Ishikawa (cell line): ENCODE results near the gene IGF1R.

Experiments
- CEBPB ChIP-seq: IDR thresholded peaks from 2 replicates; pipeline ENCODE4 v1.6.1; 2012
- CREB1 ChIP-seq: IDR thresholded peaks from 2 replicates; pipeline ENCODE4 v1.6.1; 2012; ENCODE audit warnings: low read depth
- EGR1 ChIP-seq: IDR thresholded peaks from 2 replicates; pipeline ENCODE4 v1.6.1; 2012
- EP300 ChIP-seq: IDR thresholded peaks from 2 replicates; pipeline ENCODE4 v1.6.1; 2012; ENCODE audit warnings: borderline replicate concordance
- FOXM1 ChIP-seq: IDR thresholded peaks from 2 replicates; pipeline ENCODE4 v1.6.1; 2012; ENCODE audit warnings: low read depth, borderline replicate concordance
- MAX ChIP-seq: IDR thresholded peaks from 2 replicates; pipeline ENCODE4 v1.6.1; 2012
- NFIC ChIP-seq: IDR thresholded peaks from 2 replicates; pipeline ENCODE4 v1.6.1; 2012
- RAD21 ChIP-seq: IDR thresholded peaks from 2 replicates; pipeline ENCODE4 v1.6.1; 2012; ENCODE audit warnings: low read depth
- TAF1 ChIP-seq: IDR thresholded peaks from 2 replicates; pipeline ENCODE4 v1.6.1; 2012; ENCODE audit warnings: low read depth, mild to moderate bottlenecking
- TCF12 ChIP-seq: IDR thresholded peaks from 2 replicates; pipeline ENCODE4 v1.6.1; 2012; ENCODE audit warnings: low read depth
- TEAD4 ChIP-seq: IDR thresholded peaks from 2 replicates; pipeline ENCODE4 v1.6.1; 2012
- YY1 ChIP-seq: IDR thresholded peaks from 2 replicates; pipeline ENCODE4 v1.6.1; 2012; ENCODE audit warnings: low read depth
- ZBTB7A ChIP-seq: IDR thresholded peaks from 2 replicates; pipeline ENCODE4 v1.6.1; 2012; ENCODE audit warnings: low read depth
- TF ChIP-seq, protein P1 (sequence below): IDR thresholded peaks from 2 replicates; pipeline ENCODE4 v1.6.1; 2012; ENCODE audit warnings: low read depth, mild to moderate bottlenecking
- TF ChIP-seq, protein P2 (sequence below): IDR thresholded peaks from 2 replicates; pipeline ENCODE4 v1.6.1; 2012

IGF1R gene

DNA sequence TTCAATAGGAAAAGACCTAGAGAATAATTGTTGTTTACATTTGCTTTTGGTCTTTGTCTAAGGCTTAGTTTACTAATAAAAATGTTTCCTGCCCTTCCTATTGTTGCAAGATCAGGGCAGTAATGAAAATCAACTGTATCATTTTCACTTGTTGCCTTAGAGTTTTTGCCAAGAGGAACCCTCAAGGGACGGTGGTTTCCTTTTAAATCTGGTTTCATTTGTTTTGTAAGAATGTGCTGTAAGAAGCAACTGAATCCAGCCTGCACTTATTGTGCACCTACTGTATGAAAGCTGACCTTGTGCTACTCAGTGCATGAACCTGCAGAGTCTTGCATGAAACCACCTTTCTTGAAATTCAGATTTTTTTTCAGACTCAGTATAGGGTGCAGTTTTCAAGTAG is 5.3 kb downstream of the IGF1R start:
- TF ChIP-seq NFIC (no peak), TEAD4 (no peak), YY1 (no peak), MAX (no peak)
- TF ChIP-seq, protein P1, sequence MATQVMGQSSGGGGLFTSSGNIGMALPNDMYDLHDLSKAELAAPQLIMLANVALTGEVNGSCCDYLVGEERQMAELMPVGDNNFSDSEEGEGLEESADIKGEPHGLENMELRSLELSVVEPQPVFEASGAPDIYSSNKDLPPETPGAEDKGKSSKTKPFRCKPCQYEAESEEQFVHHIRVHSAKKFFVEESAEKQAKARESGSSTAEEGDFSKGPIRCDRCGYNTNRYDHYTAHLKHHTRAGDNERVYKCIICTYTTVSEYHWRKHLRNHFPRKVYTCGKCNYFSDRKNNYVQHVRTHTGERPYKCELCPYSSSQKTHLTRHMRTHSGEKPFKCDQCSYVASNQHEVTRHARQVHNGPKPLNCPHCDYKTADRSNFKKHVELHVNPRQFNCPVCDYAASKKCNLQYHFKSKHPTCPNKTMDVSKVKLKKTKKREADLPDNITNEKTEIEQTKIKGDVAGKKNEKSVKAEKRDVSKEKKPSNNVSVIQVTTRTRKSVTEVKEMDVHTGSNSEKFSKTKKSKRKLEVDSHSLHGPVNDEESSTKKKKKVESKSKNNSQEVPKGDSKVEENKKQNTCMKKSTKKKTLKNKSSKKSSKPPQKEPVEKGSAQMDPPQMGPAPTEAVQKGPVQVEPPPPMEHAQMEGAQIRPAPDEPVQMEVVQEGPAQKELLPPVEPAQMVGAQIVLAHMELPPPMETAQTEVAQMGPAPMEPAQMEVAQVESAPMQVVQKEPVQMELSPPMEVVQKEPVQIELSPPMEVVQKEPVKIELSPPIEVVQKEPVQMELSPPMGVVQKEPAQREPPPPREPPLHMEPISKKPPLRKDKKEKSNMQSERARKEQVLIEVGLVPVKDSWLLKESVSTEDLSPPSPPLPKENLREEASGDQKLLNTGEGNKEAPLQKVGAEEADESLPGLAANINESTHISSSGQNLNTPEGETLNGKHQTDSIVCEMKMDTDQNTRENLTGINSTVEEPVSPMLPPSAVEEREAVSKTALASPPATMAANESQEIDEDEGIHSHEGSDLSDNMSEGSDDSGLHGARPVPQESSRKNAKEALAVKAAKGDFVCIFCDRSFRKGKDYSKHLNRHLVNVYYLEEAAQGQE = no peak

GRCh38 chr15:98654790-98655360 is 6.5 kb downstream of the IGF1R start:
- TF ChIP-seq CREB1 (no peak), TCF12 (no peak), EP300 (no peak), MAX (no peak), TEAD4 (no peak), TAF1 (no peak), EGR1 (no peak), ZBTB7A (no peak), CEBPB (no peak), RAD21 (no peak), FOXM1 (no peak), NFIC (no peak), YY1 (no peak)
- TF ChIP-seq, protein P2, sequence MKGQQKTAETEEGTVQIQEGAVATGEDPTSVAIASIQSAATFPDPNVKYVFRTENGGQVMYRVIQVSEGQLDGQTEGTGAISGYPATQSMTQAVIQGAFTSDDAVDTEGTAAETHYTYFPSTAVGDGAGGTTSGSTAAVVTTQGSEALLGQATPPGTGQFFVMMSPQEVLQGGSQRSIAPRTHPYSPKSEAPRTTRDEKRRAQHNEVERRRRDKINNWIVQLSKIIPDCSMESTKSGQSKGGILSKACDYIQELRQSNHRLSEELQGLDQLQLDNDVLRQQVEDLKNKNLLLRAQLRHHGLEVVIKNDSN = no peak
- TF ChIP-seq, protein P1 = no peak

- TF ChIP-seq, protein P2 = no peak
- TF ChIP-seq ZBTB7A = no peak
- no peak for TF ChIP-seq CREB1
- no peak for TF ChIP-seq NFIC
Observed at GRCh38 chr15:98655732-98656131, 7.4 kb downstream of the IGF1R start.

DNA sequence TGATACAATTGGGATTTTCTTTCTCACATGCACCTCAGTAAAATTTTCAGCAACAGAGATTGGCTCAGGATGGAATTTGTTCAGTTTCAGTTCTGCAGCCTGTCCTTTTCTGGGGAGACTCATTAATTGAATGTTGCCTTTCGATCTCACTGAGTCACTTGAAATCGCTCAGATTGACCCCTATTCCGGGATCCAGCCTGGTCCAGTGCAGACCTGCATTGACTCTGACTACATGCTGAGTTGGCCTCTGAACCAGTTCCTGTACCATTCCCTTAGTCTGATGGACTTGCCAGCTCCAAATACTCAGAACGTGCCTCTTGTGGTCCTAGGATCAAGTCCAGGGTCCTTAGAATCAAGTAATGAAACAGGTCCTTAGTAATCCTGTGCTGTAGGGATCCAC is 9.4 kb downstream of the IGF1R start:
- TF ChIP-seq, protein P1 = no peak
- TF ChIP-seq TEAD4 (no peak), CEBPB (no peak), ZBTB7A (no peak), FOXM1 (no peak), TCF12 (no peak), YY1 (no peak), MAX (no peak), TAF1 (no peak), EGR1 (no peak), EP300 (no peak), RAD21 (no peak), CREB1 (no peak), NFIC (no peak)
- TF ChIP-seq, protein P2 = no peak
